ENCODE results near the gene SGSM2.
A peak's percentile ranks its signal among the peaks of the same experiment; 100 is the strongest.
"Not testable (repeated sequence)": the region's sequence is repeated elsewhere in the genome, so short reads cannot be mapped to it uniquely, and the experiment has no call there.

SGSM2 gene

GRCh38 chr17:2336852-2337543 is at the start of gene SGSM2:
SGSM2 (plus strand) TSS chr17:2337501; CDS start chr17:2337689, 188 bp downstream.
- DNase-seq (ENCODE audit: low read depth in 2 of 2): peak; percentile 32 to 52

GRCh38 chr17:2289878-2290478 is 47.3 kb upstream of the SGSM2 start:
- no peak for DNase-seq (ENCODE audit: low read depth in 2 of 2)

- no peak for DNase-seq (ENCODE audit: low read depth in 2 of 2)
These were observed 45.2 kb upstream of the SGSM2 start for GRCh38 chr17:2292100-2292499.

GRCh38 chr17:2295575-2295974 is 41.7 kb upstream of the SGSM2 start:
- no peak for DNase-seq (ENCODE audit: low read depth in 2 of 2)

- no peak for DNase-seq (ENCODE audit: low read depth in 2 of 2)
These were observed 40.3 kb upstream of the SGSM2 start for GRCh38 chr17:2297023-2297422.

- DNase-seq (ENCODE audit: low read depth in 2 of 2): no peak
These were observed 38.2 kb upstream of the SGSM2 start for GRCh38 chr17:2299136-2299535.

GRCh38 chr17:2299756-2300155 is 37.5 kb upstream of the SGSM2 start:
- no peak for DNase-seq (ENCODE audit: low read depth in 2 of 2)

GRCh38 chr17:2302778-2303203 is 34.5 kb upstream of the SGSM2 start:
- DNase-seq (ENCODE audit: low read depth in 2 of 2): no peak

- DNase-seq (ENCODE audit: low read depth in 2 of 2): peak; percentile 87 to 94
These were observed 33.8 kb upstream of the SGSM2 start, which contains the start of the genes SMG6 and SRR for GRCh38 chr17:2303204-2304188. SMG6 (minus strand) TSS chr17:2303785; CDS start chr17:2303720, 65 bp downstream. SRR (plus strand) TSS chr17:2303950; CDS start chr17:2315561, 11,611 bp downstream.

GRCh38 chr17:2304931-2305330 is 32.4 kb upstream of the SGSM2 start:
- DNase-seq (ENCODE audit: low read depth in 2 of 2): no peak

GRCh38 chr17:2309338-2310154 is 27.8 kb upstream of the SGSM2 start:
- no peak for DNase-seq (ENCODE audit: low read depth in 2 of 2)

- DNase-seq (ENCODE audit: low read depth in 2 of 2): no peak
These were observed 24.6 kb upstream of the SGSM2 start for GRCh38 chr17:2312736-2313135.

GRCh38 chr17:2316916-2317205 is 20.4 kb upstream of the SGSM2 start:
- DNase-seq (ENCODE audit: low read depth in 2 of 2): not testable (repeated sequence)

GRCh38 chr17:2317796-2318195 is 19.5 kb upstream of the SGSM2 start:
- DNase-seq (ENCODE audit: low read depth in 2 of 2): no peak

GRCh38 chr17:2319051-2319450 is 18.2 kb upstream of the SGSM2 start:
- DNase-seq (ENCODE audit: low read depth in 2 of 2): no peak

GRCh38 chr17:2321399-2321798 is 15.9 kb upstream of the SGSM2 start:
- no peak for DNase-seq (ENCODE audit: low read depth in 2 of 2)

GRCh38 chr17:2323629-2324314 is 13.5 kb upstream of the SGSM2 start:
- DNase-seq (ENCODE audit: low read depth in 2 of 2): no peak

- no peak for DNase-seq (ENCODE audit: low read depth in 2 of 2)
These were observed 6.0 kb upstream of the SGSM2 start for GRCh38 chr17:2331303-2331702.

GRCh38 chr17:2335726-2336214 is 1.5 kb upstream of the SGSM2 start:
- no peak for DNase-seq (ENCODE audit: low read depth in 2 of 2)

- peak; percentile 81 to 89 for DNase-seq (ENCODE audit: low read depth in 2 of 2)
These were observed 968 bp upstream of the SGSM2 start, which contains the start of gene TSR1 for GRCh38 chr17:2336215-2336851. TSR1 (minus strand) TSS chr17:2336457; CDS start chr17:2336427, 30 bp downstream.
